ENCODE measurements around the gene CDC27. TPM values are rescaled to one million over a fixed set of nuclear protein-coding genes. Genes with fewer than 3 reads are reported as not detected.

The CDC27 gene
- total and polyA plus RNA-seq, 9 donors = 20.5 to 76.8 (median 51.7) TPM

- TF ChIP-seq POLR2A (IDR thresholded peaks at IDR 0.05) (no peak), EP300 (IDR thresholded peaks at IDR 0.05) (no peak)
- TF ChIP-seq, protein P1, sequence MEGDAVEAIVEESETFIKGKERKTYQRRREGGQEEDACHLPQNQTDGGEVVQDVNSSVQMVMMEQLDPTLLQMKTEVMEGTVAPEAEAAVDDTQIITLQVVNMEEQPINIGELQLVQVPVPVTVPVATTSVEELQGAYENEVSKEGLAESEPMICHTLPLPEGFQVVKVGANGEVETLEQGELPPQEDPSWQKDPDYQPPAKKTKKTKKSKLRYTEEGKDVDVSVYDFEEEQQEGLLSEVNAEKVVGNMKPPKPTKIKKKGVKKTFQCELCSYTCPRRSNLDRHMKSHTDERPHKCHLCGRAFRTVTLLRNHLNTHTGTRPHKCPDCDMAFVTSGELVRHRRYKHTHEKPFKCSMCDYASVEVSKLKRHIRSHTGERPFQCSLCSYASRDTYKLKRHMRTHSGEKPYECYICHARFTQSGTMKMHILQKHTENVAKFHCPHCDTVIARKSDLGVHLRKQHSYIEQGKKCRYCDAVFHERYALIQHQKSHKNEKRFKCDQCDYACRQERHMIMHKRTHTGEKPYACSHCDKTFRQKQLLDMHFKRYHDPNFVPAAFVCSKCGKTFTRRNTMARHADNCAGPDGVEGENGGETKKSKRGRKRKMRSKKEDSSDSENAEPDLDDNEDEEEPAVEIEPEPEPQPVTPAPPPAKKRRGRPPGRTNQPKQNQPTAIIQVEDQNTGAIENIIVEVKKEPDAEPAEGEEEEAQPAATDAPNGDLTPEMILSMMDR (IDR thresholded peaks at IDR 0.05) = no peak
- H3K9me3 ChIP-seq = no peaks in the 10 kb centered on the region
- DNase-seq = no peak
- H3K4me3 ChIP-seq = no peak overlapping the region
- WGBS, 3 donors = 91 to 97% (median 96%) methylated on average over 3 of the region's 3 CpGs
- H3K36me3 ChIP-seq = no peaks in the 10 kb centered on the region
- H3K27ac ChIP-seq = no peak overlapping the region
- H3K4me1 ChIP-seq (ENCODE audit: insufficient read depth) = peaks cover 9% of the 10 kb centered on the region
- no peaks in the 10 kb centered on the region for H3K27me3 ChIP-seq
- intact Hi-C loops (cut with DNase I) = no loop called here
Observed at GRCh38 chr17:47209499-47209898, 20.4 kb upstream of the CDC27 start.

DNA sequence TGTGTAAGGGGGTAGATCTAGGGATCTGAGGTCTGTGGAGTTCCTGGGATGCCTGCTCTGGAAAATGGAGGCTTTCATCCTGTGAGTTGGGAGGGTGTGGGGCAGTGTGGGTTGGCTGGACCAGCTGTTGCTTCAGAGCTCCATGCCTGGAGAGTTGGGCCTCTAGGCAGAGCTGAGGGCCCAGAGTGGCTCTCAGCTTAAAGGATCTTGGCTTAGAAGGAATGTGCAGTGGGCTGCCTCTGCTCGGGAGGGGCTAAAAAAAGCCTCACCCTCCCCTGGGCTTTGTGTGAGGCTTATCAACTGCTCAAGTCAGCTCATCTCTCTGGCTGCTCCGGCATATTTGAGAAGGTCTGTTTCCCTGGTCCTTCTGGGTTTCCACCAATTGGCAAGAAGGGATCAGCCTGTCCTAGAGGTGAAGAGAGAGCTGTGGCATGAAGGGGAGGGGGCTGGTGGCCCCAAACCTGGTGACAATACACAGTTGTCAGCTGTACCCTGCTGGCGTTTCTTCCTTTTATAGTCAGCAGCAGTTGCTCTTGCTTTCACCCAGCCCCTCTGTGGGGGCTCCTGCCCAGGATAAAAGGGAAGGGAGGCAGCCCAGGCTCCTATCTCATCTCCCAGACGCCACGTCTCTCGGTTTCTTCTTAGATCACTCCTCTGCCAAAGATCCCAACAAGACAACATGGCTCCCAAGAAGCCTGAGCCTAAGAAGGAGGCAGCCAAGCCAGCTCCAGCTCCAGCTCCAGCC lies 19.8 kb upstream of the CDC27 start, which contains the start of gene MYL4:
Gene MYL4 (plus strand): TSS at position 605 of the 745 bp plus-strand sequence. CDS start 75 bp downstream, at position 680.
- 64 to 71% (median 67%) methylated on average over 6 of the region's 6 CpGs for WGBS, 3 donors
- Histone ChIP-seq H3K27me3 (no peaks in the 10 kb centered on the region), H3K9me3 (no peaks in the 10 kb centered on the region), H3K4me3 (no peak within 1 kb of the TSS), H3K27ac (no peak within 1 kb of the TSS), H3K36me3 (no peaks in the 10 kb centered on the region), H3K4me1 (ENCODE audit: insufficient read depth) (peaks cover 9% of the 10 kb centered on the region)
- TF ChIP-seq, protein P1 (IDR thresholded peaks at IDR 0.05) = no peak
- peak in 1 of 5 donors; percentile 7 for DNase-seq
- intact Hi-C loops (cut with DNase I) = no loop called here

GRCh38 chr17:47207143-47208067 lies 18.3 kb upstream of the CDC27 start:
- intact Hi-C loops (cut with DNase I) = no loop called here
- WGBS, 3 donors = 87 to 89% (median 87%) methylated on average over 8 of the region's 8 CpGs
- peaks cover 9% of the 10 kb centered on the region for H3K4me1 ChIP-seq (ENCODE audit: insufficient read depth)
- no peaks in the 10 kb centered on the region for H3K27me3 ChIP-seq
- H3K9me3 ChIP-seq = no peaks in the 10 kb centered on the region
- TF ChIP-seq, protein P1 (IDR thresholded peaks at IDR 0.05) = no peak
- TF ChIP-seq EP300 (IDR thresholded peaks at IDR 0.05) (no peak), POLR2A (IDR thresholded peaks at IDR 0.05) (no peak)
- no peak overlapping the region for H3K4me3 ChIP-seq
- H3K27ac ChIP-seq = no peak overlapping the region
- no peaks in the 10 kb centered on the region for H3K36me3 ChIP-seq
- no peak for DNase-seq

- no peaks in the 10 kb centered on the region for H3K27me3 ChIP-seq
- H3K4me1 ChIP-seq (ENCODE audit: insufficient read depth) = peaks cover 9% of the 10 kb centered on the region
- H3K9me3 ChIP-seq = no peaks in the 10 kb centered on the region
- no peak overlapping the region for H3K4me3 ChIP-seq
- no peak for TF ChIP-seq EP300 (IDR thresholded peaks at IDR 0.05)
- TF ChIP-seq POLR2A (IDR thresholded peaks at IDR 0.05) = no peak
- TF ChIP-seq, protein P1 (IDR thresholded peaks at IDR 0.05) = no peak
- DNase-seq = peak; percentile 38 to 64 (median 48)
- WGBS, 3 donors = 18 to 32% (median 20%) methylated on average over 9 of the region's 9 CpGs
- no peaks in the 10 kb centered on the region for H3K36me3 ChIP-seq
- intact Hi-C loops (cut with DNase I) = no loop called here
- peak overlapping the region in 1 of 2 donors; percentile 72 for H3K27ac ChIP-seq
Observed at GRCh38 chr17:47205419-47205963, 16.4 kb upstream of the CDC27 start.
